Measurements from ENCODE around the gene ERVV-1.

GRCh38 chr19:53057904-53058580 is 44.3 kb downstream of the ERVV-1 start:
- no peak for TF ChIP-seq RCOR1 (IDR thresholded peaks at IDR 0.05; ENCODE audit: insufficient replicate concordance, low read length)
- no peak for TF ChIP-seq CTCF (conservative IDR thresholded peaks at IDR 0.05; ENCODE audit: low read depth, low read length)
- no peak for TF ChIP-seq SMC3 (IDR thresholded peaks at IDR 0.05; ENCODE audit: low read depth, low read length)
- no peak for TF ChIP-seq ELK1 (IDR thresholded peaks at IDR 0.05; ENCODE audit: borderline replicate concordance, low read depth, low read length)
- TF ChIP-seq POLR2A (IDR thresholded peaks at IDR 0.05; ENCODE audit: low read depth, low read length) = no peak
- no peak for TF ChIP-seq CEBPB (IDR thresholded peaks at IDR 0.05; ENCODE audit: low read depth, low read length)
- no peak for TF ChIP-seq MAFK (IDR thresholded peaks at IDR 0.05; ENCODE audit: low read depth, low read length)
- no peak for TF ChIP-seq RFX5 (IDR thresholded peaks at IDR 0.05; ENCODE audit: low read depth, low read length)
- no peak for TF ChIP-seq MAZ (IDR thresholded peaks at IDR 0.05; ENCODE audit: borderline replicate concordance, low read depth, low read length)
- TF ChIP-seq MXI1 (IDR thresholded peaks at IDR 0.05; ENCODE audit: borderline replicate concordance, low read depth, low read length) = peak; percentile 8; the same call in 1 of the 2 replicates
- TF ChIP-seq RAD21 (IDR thresholded peaks at IDR 0.05; ENCODE audit: low read length) = no peak
- no peak for TF ChIP-seq FOS (IDR thresholded peaks at IDR 0.05; ENCODE audit: low read depth, low read length)

Data from IMR-90 (cell line).